ENCODE measurements around the gene B9D1.

B9D1 gene

GRCh38 chr17:19336938-19337711 lies 25.4 kb downstream of the B9D1 start:
- peak; percentile 53 to 59 for DNase-seq

DNA sequence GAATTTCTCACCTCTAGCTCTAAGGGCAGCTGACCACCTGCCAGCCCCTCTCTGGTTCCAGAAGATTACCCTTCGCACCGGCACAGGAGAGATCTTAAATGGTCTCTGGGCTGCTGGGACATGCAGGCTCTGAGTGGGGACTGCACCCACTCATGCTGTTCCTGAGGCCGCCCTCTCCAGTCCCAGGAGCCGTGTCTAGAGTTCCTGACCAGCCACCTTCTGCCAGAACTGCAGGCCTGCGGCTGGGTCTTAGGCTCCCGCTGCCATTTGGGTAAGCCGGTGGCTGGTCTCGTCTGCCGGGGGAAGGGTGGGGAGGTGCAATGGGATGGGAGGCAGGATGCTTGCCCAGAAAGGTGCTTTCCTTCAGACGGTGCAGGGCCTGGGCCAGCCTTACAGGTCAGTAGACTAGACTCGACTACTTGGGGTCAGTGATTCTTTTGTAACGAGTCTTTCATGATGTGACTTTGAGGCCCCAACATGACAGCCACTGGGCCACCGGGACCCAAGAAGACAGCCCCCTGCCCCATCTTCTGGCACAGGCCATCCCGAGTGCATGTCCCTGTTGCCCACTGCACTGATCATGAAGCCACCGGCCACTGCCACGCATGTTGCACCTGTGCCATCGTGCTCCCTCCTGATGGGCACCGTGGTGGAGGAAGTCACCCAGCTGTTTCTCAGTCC lies 26.4 kb downstream of the B9D1 start:
- DNase-seq: no peak

GRCh38 chr17:19334331-19334730 lies 28.2 kb downstream of the B9D1 start:
- DNase-seq: no peak

GRCh38 chr17:19333736-19334290 lies 28.7 kb downstream of the B9D1 start:
- no peak for DNase-seq

DNA sequence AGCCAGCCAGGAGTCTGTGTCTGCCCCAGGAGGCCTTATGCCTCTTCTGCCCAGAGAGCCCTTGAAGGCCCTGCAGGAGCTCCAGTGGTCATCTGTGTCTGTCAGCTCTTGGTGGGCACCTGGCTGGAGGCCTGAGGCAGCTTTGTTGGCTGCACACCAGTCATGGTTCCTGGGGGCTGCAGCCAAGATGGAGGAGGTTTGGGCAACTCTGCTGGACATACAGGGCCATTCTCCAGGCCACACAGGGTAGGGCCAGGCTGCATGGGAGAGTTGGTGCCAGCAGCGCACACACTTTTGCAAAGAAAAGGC lies 29.4 kb downstream of the B9D1 start:
- no peak for DNase-seq

DNA sequence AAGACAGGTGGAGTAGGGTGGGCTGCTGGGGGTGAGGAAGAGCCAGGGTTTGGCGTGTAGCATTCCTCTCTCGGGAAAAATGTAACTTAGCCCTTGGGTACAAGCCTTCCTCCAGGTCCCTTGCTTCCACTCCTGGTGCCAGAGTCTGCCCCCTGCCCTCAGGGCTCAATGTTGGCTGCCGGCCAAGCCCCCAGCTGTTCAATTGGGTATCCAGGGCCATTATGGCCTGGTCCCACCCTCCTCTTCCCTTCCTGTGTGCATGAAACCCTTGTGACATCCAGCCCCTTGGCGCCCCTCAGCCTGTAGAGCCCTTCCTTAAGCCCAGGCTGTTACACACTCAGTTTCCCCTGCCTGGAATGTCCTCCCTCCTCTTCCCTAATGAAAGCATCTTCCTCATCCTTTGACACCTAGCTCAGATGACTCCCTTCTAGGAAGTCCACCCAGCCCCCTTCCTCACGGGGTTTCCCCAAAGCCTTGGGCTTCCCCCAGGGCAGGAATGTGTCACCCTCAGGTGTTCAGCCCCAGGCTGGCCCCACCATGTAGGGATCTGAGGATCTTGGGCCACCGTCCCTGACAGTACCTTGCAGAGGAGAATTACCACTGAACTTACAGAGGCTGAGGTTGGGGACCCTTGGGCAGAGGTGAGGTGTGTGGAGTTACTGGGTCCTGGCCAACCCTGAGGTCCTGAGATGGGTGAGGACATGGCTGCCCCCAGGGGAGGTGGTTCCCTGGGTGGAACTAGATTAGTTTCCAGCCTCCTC lies 30.0 kb downstream of the B9D1 start:
- DNase-seq: no peak

GRCh38 chr17:19331543-19332245 lies 30.8 kb downstream of the B9D1 start:
- no peak for DNase-seq

DNA sequence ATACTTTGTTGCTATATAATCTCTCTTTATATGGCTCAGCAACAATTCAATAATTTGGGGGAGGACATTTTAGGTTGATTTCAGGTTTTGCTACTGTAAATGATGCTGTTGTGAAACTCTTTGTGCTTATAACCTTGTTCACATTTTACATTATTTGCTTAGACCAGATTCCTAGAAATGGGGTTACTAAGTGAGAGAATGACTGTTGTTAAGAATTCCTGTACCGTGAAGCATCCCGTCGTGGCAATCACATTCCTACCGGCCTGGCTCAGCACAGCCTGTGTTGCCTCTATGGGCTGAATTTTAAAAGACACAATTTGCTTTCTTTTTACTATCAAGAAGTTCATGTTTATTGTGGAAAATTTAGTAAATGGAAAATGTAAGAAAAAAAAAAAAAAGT lies 31.4 kb downstream of the B9D1 start:
- no peak for DNase-seq

- DNase-seq: no peak
Observed at GRCh38 chr17:19330271-19330670, 32.3 kb downstream of the B9D1 start.

DNA sequence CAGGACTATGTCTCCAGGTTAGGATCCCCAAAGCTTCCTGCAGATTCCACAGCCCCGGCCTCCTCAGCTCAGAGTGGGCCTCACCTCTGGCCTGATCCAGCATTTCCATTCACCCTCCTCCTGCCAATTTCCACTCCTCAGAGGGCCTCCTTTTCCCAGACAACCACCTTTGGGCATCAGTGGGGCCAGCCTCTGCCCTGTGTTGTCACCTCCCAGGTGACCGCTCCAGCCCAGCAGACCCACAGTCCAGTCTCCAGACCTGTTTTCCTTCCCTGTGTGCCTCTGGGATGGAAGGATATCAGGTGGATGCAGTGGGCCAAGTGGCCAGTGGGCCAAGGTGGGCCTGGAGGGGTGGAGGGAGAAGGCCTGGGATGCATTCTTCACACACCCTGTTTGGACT lies 32.7 kb downstream of the B9D1 start:
- no peak for DNase-seq

DNA sequence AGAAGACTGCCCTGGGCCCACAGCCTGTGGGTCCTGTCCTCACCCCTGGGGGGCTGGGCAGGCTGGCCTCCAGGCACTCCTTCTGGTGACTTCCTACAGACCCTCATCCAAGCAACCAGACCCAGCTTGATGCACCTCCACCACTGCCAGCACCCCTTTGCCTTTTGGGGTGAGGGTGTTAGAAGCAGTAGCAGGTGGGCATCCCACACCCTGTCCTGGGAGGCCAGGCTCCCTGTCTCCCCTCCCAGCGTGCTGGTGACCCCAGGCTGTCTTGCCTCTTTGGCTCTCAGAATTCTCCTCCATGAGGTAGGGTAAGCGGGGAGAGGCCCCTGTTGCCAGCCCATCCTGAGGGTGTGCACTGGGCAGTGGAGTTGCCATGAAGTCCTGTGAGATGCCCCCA lies 33.4 kb downstream of the B9D1 start:
- DNase-seq: no peak

DNA sequence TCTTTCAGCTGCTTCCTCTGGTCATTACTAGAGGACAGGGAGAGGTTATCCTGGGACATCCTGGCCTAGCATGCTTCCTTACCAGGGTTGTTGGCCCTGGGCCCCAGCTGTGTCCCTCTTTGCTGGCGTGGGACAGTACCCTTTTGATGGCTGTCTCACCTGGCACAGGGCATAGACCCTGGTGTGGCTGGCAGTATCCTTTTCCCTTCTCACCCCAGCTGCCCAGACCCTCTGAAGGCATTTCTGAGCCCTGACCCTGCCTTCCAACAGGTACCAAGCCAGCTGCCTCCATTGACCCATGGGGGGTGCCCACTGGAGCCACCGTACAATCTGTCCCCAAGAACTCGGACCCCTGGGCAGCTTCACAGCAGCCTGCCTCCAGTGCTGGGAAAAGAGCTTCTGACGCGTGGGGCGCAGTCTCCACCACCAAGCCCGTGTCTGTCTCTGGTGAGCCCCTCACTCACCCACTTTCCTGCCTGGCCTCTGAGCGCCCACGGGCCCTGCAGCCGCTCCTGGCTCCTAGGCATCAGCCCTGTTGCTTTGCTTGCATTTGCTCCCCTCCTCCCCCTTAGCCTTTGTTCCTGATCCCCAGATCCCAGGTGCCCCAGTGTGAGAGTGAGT lies 34.0 kb downstream of the B9D1 start:
- no peak for DNase-seq

- no peak for DNase-seq
Observed at GRCh38 chr17:19327031-19327783, 35.3 kb downstream of the B9D1 start.

DNA sequence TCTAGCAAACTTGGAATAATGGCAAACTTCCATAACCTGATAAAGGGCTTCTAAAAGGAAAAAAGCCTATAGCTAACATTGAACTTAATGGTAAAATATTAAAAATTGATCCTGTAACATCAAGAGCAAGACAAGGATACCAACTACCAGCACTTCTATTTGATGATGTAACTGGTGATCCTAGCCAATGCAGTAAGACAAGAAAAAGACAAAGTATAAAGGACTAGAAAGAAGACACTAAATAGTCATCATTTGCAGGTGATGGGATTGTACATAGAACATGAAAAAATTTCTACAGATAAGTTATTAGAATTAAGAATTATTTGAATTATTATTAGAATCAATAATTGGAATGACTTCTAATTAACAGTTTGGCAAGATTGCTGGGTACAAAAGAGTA lies 37.0 kb downstream of the B9D1 start:
- DNase-seq: no peak

DNA sequence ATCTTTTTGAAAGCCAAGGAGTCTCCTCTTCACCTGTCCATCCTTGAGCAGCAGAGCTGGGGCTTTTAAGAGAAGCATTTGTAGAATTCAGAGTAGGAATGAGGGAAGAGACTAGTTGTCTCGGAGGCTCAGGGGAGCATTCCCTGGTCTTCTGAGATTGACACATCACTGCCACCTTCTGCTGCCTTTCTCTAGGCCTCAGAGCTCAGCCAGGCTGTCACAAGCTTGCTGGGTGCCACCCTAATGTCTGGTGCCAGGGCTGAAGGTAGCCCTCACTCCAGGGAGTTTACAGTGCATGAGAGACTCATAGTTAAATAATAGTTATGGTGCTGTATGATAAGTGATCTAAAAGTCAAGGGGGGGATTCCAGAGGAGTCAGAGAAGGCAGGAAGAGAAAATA lies 39.7 kb downstream of the B9D1 start:
- no peak for DNase-seq

DNA sequence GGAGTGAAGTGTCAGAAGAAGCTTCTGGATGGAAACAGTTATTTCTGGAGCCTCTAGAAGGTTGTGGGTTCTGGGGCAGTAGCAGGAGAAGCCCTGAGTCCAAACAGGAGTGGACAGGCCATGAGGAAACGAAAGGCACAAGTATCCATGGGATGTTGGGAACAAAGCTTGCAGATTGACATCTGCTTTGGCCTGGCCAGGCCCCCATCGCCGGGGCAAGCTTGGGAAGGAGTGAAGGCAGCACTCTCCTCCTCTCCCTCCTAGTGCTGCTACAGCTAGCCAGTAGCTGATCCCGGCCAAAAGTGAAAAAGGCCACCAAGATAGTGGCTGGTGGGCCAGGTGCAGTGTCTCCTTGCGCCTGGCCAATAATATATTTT lies 40.4 kb downstream of the B9D1 start:
- no peak for DNase-seq

DNA sequence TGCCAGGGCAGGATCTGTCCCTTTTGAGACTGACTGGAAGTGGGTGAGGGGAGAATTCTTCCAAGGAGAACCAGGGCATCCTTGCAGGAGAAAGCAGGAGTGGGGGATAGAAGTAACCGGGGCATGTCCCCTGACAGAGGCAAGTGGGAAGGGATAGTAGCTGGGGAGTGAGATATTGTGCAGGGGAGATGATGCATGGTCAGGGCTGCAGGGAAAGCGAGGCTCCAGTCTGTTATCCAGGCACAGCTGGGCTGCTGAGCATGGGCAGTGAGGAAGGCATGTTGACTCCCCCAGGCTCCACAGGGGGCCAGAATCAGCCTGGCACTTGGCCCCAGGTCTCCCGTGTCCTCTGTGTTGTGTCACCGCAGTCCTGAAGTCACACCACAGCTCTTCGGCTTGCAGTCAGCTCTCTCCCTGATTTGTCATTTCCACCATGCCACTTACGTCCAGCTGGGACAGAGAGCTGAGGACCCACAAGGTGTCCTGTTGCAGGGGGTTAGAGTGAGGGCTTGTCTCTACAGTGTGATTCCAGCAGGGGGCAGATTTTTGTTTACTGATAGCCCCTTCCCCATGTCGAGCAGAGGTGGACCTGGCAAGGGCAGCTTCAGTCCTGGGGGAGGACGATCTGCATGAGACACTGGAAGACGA lies 40.9 kb downstream of the B9D1 start:
- DNase-seq: no peak

DNA sequence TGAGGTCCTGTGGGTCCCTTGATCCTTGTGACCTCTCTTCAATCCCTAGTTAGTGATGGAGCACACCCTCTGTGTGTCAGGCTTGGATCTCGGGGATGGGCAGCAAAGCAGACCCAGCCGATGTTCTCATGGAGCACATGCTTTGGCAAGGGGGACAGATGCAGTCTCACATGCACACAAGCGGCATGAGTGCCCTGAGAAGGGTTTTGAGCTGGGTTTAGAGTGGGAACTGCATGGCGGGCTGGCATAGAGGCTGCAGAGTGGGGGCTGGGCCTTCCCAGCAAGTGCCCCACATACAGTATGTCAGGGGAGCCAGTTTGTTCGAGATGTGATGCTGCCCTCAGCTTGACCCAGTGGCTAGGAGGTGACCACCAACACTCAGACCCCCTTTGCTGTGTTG lies 41.6 kb downstream of the B9D1 start:
- no peak for DNase-seq

- no peak for DNase-seq
Observed at GRCh38 chr17:19319771-19320505, 42.6 kb downstream of the B9D1 start.

DNA sequence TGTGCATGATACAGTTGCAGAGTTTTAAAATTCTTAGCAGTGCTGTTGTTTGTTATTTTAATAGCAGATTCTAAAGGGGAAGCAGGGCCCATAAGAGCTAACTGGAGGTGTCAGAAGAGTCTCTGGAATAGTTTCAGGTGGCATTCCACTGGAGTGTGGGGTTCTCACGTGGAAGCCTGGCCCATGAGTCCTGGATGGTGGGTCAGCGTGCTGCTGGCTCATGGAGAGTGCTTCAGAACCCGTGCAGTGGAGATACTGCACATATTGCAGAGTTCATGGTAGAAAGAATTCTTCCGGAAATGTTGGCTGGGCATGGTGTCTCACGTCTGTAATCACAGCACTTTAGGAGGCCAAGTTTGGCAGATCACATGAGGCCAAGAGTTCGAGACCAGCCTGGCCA lies 43.9 kb downstream of the B9D1 start:
- no peak for DNase-seq

All from hippocampal formation (tissue), 2 donors.